KMS-11 (cell line): Measurements from ENCODE around the gene ANAPC1.

ENCODE experiments used
- H2AFZ ChIP-seq: fragments of 200-600 bp; sonication (generic); 2 replicates; pipeline ENCODE4 v1.6.1; 2016; ENCODE audit warnings: antibody characterized with exemption, mixed run types, low read depth
- H3K27ac ChIP-seq: fragments of 200-600 bp; sonication (generic); 2 replicates; pipeline ENCODE4 v1.6.1; 2016; ENCODE audit warnings: mild to moderate bottlenecking, mixed run types
- H3K27me3 ChIP-seq: fragments of 200-600 bp; sonication (generic); 2 replicates; pipeline ENCODE4 v1.6.1; 2017; ENCODE audit warnings: mild to moderate bottlenecking, low read depth, mixed run types, moderate library complexity; ENCODE audit not compliant: insufficient read depth
- H3K36me3 ChIP-seq: fragments of 200-600 bp; sonication (generic); 2 replicates; pipeline ENCODE4 v1.6.1; 2017; ENCODE audit warnings: mild to moderate bottlenecking, mixed run types; ENCODE audit not compliant: insufficient read depth
- H3K4me1 ChIP-seq: fragments of 200-600 bp; sonication (generic); 2 replicates; pipeline ENCODE4 v1.6.1; 2016; ENCODE audit warnings: mild to moderate bottlenecking, low read depth, mixed run types; ENCODE audit not compliant: poor library complexity, severe bottlenecking
- H3K4me2 ChIP-seq: fragments of 200-600 bp; sonication (generic); 2 replicates; pipeline ENCODE4 v1.7.0; 2016; ENCODE audit warnings: mild to moderate bottlenecking, mixed run types
- H3K4me3 ChIP-seq: fragments of 200-600 bp; sonication (generic); IDR thresholded peaks from 2 replicates; pipeline ENCODE4 v1.6.1; 2017; ENCODE audit warnings: low read depth, low read length, mixed read lengths; ENCODE audit not compliant: insufficient read depth
- H3K79me2 ChIP-seq: fragments of 200-600 bp; sonication (generic); 2 replicates; pipeline ENCODE4 v1.6.1; 2016; ENCODE audit warnings: low read depth, mixed run types; ENCODE audit not compliant: insufficient read depth
- H3K9ac ChIP-seq: fragments of 200-600 bp; sonication (generic); 2 replicates; pipeline ENCODE4 v1.6.1; 2016; ENCODE audit warnings: mild to moderate bottlenecking, mixed run types
- H4K20me1 ChIP-seq: fragments of 200-600 bp; sonication (generic); 2 replicates; pipeline ENCODE4 v1.6.1; 2016; ENCODE audit warnings: mild to moderate bottlenecking, mixed run types; ENCODE audit not compliant: insufficient read depth
- TF ChIP-seq, protein P1 (sequence below): fragments of 200-600 bp; sonication (generic); conservative IDR thresholded peaks from 2 replicates; pipeline ENCODE4 v1.6.1; 2017; ENCODE audit warnings: low read depth, mild to moderate bottlenecking, antibody characterized with exemption, low read length, moderate library complexity, mixed read lengths

ANAPC1 gene

GRCh38 chr2:111919794-111920608, 36.0 kb upstream of the ANAPC1 start:
- TF ChIP-seq, protein P1, sequence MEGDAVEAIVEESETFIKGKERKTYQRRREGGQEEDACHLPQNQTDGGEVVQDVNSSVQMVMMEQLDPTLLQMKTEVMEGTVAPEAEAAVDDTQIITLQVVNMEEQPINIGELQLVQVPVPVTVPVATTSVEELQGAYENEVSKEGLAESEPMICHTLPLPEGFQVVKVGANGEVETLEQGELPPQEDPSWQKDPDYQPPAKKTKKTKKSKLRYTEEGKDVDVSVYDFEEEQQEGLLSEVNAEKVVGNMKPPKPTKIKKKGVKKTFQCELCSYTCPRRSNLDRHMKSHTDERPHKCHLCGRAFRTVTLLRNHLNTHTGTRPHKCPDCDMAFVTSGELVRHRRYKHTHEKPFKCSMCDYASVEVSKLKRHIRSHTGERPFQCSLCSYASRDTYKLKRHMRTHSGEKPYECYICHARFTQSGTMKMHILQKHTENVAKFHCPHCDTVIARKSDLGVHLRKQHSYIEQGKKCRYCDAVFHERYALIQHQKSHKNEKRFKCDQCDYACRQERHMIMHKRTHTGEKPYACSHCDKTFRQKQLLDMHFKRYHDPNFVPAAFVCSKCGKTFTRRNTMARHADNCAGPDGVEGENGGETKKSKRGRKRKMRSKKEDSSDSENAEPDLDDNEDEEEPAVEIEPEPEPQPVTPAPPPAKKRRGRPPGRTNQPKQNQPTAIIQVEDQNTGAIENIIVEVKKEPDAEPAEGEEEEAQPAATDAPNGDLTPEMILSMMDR, result no peak
- Histone ChIP-seq H3K79me2 (no peaks in the 10 kb centered on the region), H3K36me3 (no peaks in the 10 kb centered on the region), H4K20me1 (no peaks in the 10 kb centered on the region), H3K4me1 (peaks cover 16% of the 10 kb centered on the region), H3K4me2 (no peak overlapping the region), H3K4me3 (no peak overlapping the region), H3K27me3 (no peaks in the 10 kb centered on the region), H3K9ac (no peak overlapping the region), H3K27ac (no peak overlapping the region), H2AFZ (no peak overlapping the region)

DNA sequence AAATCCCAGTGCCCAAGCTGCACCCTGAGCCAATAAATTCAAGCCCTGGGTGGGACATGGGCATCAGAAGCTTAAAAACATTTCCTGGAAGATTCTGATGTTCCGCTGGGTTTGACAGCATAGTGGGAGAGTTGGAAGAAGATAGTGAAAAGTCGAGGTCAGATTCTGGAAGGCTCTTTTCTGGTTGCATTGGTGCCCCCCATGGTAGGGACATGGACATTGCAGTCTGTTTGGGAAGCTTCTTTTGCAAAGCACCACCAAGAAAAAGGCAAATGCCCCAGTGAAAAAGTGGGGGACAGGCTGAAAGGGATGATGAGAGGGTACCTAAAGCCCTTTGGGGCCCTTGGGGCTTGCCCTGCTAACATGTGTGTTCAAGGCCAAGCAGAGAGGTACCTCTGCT, 35.4 kb upstream of the ANAPC1 start:
- no peak overlapping the region for H3K4me3 ChIP-seq
- H3K79me2 ChIP-seq, result no peaks in the 10 kb centered on the region
- TF ChIP-seq, protein P1, result 0 out of 2 replicates have a peak, but pooled peaks have one; percentile 15
- no peaks in the 10 kb centered on the region for H3K36me3 ChIP-seq
- H3K4me1 ChIP-seq, result peaks cover 16% of the 10 kb centered on the region
- no peaks in the 10 kb centered on the region for H4K20me1 ChIP-seq
- H3K27ac ChIP-seq, result no peak overlapping the region
- H3K27me3 ChIP-seq, result no peaks in the 10 kb centered on the region
- no peak overlapping the region for H3K4me2 ChIP-seq
- H3K9ac ChIP-seq, result no peak overlapping the region
- H2AFZ ChIP-seq, result no peak overlapping the region

DNA sequence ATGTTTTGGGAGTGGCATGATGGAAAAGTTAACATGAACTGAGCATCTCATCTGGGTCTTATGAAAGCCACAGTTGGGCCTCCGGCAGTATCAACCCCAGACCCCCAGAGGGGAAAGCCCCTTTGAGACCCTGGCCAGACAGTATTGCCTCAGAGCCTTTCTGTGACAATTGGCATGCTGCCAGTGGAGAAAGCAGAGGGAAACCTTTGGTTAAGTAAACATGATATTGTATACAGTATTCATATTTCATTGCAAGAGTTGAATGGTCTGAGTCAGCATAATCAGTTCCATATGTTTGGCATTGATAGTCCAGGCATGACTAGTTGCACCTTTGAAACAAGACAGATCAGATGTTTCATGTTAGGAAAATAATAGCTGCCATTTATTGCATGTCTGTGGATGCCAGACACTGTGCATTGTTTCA, 34.4 kb upstream of the ANAPC1 start:
- no peaks in the 10 kb centered on the region for H3K79me2 ChIP-seq
- peaks cover 16% of the 10 kb centered on the region for H3K4me1 ChIP-seq
- no peaks in the 10 kb centered on the region for H3K27me3 ChIP-seq
- no peak overlapping the region for H3K4me3 ChIP-seq
- TF ChIP-seq, protein P1, result no peak
- no peak overlapping the region for H3K4me2 ChIP-seq
- no peak overlapping the region for H3K27ac ChIP-seq
- H3K36me3 ChIP-seq, result no peaks in the 10 kb centered on the region
- no peak overlapping the region for H3K9ac ChIP-seq
- no peaks in the 10 kb centered on the region for H4K20me1 ChIP-seq
- H2AFZ ChIP-seq, result no peak overlapping the region

GRCh38 chr2:111917106-111917505, 33.1 kb upstream of the ANAPC1 start:
- Histone ChIP-seq H3K36me3 (no peaks in the 10 kb centered on the region), H4K20me1 (no peaks in the 10 kb centered on the region), H3K4me1 (peaks cover 16% of the 10 kb centered on the region), H2AFZ (no peak overlapping the region), H3K4me3 (no peak overlapping the region), H3K4me2 (no peak overlapping the region), H3K27me3 (no peaks in the 10 kb centered on the region), H3K9ac (no peak overlapping the region), H3K27ac (no peak overlapping the region), H3K79me2 (no peaks in the 10 kb centered on the region)
- TF ChIP-seq, protein P1, result no peak
